HFF-Myc (cell line): ENCODE measurements around the gene MUCL3.
"Not testable (repeated sequence)": the region's sequence is repeated elsewhere in the genome, so short reads cannot be mapped to it uniquely, and the experiment has no call there.

Experiments used
- DNase-seq: peaks from one replicate; pipeline ENCODE4 v3.0.0-alpha.2; 2011; ENCODE audit warnings: low read depth; ENCODE audit errors: extremely low read depth
- H3K4me3 ChIP-seq: replicated peaks from 2 replicates; pipeline ENCODE4 v1.5.1; 2011; ENCODE audit warnings: low read depth, mild to moderate bottlenecking, control low read depth, low read length
- TF ChIP-seq, protein P1 (sequence below): IDR thresholded peaks from 2 replicates; pipeline ENCODE4 v1.5.1; 2012; ENCODE audit warnings: mild to moderate bottlenecking, low read depth, low read length, control low read depth; ENCODE audit errors: missing control alignments

The MUCL3 gene

DNA sequence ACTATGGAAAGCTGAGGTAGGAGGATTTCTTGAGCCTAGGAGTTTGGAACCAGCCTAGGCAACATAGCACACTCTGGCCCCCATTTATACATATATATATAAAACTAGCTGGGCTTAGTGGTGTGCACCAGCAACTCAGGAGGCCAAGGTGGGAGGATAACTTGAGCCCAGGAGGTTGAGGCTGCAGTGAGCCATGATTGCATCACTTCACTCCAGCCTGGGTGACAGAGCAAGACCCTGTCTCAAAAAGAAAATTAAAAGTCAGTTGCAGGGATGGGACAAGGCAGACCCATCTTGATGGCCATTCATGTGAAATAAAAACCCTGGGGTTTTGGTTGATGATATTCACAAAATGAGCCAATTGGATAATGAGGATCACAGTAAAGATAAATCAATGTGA lies 39.3 kb upstream of the MUCL3 start:
- no peak for DNase-seq

DNA sequence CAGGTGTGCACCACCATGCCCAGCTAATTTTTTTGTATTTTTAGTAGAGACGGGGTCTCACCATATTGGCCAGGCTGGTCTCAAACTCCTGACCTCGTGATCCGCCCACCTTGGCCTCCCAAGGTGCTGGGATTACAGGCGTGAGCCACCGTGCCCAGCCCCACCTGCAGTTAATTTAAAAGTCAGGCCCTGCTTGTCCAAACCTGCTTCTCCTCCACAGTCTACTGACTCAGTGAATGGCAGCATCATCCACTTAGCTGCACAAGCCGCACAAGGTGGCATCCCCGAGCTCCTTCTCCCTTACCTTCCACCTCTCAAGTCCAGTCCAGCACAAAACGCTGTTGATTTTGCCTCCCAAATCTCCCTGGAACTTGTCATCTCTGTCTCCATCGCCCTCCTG lies 38.6 kb upstream of the MUCL3 start:
- not testable (repeated sequence) for H3K4me3 ChIP-seq, DNase-seq

More for the DNA sequence above, 39.3 kb upstream of the MUCL3 start:
- TF ChIP-seq, protein P1, sequence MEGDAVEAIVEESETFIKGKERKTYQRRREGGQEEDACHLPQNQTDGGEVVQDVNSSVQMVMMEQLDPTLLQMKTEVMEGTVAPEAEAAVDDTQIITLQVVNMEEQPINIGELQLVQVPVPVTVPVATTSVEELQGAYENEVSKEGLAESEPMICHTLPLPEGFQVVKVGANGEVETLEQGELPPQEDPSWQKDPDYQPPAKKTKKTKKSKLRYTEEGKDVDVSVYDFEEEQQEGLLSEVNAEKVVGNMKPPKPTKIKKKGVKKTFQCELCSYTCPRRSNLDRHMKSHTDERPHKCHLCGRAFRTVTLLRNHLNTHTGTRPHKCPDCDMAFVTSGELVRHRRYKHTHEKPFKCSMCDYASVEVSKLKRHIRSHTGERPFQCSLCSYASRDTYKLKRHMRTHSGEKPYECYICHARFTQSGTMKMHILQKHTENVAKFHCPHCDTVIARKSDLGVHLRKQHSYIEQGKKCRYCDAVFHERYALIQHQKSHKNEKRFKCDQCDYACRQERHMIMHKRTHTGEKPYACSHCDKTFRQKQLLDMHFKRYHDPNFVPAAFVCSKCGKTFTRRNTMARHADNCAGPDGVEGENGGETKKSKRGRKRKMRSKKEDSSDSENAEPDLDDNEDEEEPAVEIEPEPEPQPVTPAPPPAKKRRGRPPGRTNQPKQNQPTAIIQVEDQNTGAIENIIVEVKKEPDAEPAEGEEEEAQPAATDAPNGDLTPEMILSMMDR: no peak
- no peak overlapping the region for H3K4me3 ChIP-seq

GRCh38 chr6:30902709-30903108 lies 38.1 kb upstream of the MUCL3 start:
- H3K4me3 ChIP-seq: no peak overlapping the region
- TF ChIP-seq, protein P1: no peak
- no peak for DNase-seq

GRCh38 chr6:30903236-30903635 lies 37.5 kb upstream of the MUCL3 start:
- no peak overlapping the region for H3K4me3 ChIP-seq
- no peak for DNase-seq
- TF ChIP-seq, protein P1: no peak

GRCh38 chr6:30907290-30907757 lies 33.4 kb upstream of the MUCL3 start:
- not testable (repeated sequence) for DNase-seq
- H3K4me3 ChIP-seq: peak overlapping the region; percentile 99

- TF ChIP-seq, protein P1: no peak
- H3K4me3 ChIP-seq: peak within 1 kb of the TSS; percentile 99
- DNase-seq: peak; percentile 99
Observed at GRCh38 chr6:30907758-30908591, 32.8 kb upstream of the MUCL3 start, which contains the start of gene GTF2H4. GTF2H4 (plus strand) TSS chr6:30908207.

GRCh38 chr6:30908700-30909099 lies 32.1 kb upstream of the MUCL3 start:
- no peak for DNase-seq
- peak overlapping the region; percentile 99 for H3K4me3 ChIP-seq
- TF ChIP-seq, protein P1: no peak

- DNase-seq, H3K4me3 ChIP-seq: not testable (repeated sequence)
Observed at GRCh38 chr6:30910473-30910872, 30.3 kb upstream of the MUCL3 start.
